NT2/D1 (cell line): ENCODE measurements around the gene KRTAP3-2.

ENCODE experiments used
- DNase-seq: peaks from one replicate; pipeline ENCODE4 v3.0.0-alpha.2; 2011; ENCODE audit warnings: low read depth, low spot score
- H3K27me3 ChIP-seq: 2 replicates; pipeline ENCODE4 v1.6.0; 2011; ENCODE audit warnings: mild to moderate bottlenecking; ENCODE audit not compliant: insufficient read length, insufficient read depth
- H3K36me3 ChIP-seq: 2 replicates; pipeline ENCODE4 v1.6.1; 2011; ENCODE audit warnings: mild to moderate bottlenecking, low read length, mixed read lengths; ENCODE audit not compliant: insufficient read depth, insufficient read length
- H3K4me1 ChIP-seq: 2 replicates; pipeline ENCODE4 v1.5.1; 2011; ENCODE audit not compliant: insufficient read depth, insufficient read length
- H3K4me3 ChIP-seq: 2 replicates; pipeline ENCODE4 v1.5.1; 2011; ENCODE audit warnings: low read depth; ENCODE audit not compliant: insufficient read length
- H3K9ac ChIP-seq: 2 replicates; pipeline ENCODE4 v1.6.0; 2011; ENCODE audit warnings: low read depth; ENCODE audit not compliant: insufficient read length
- H3K9me3 ChIP-seq: 2 replicates; pipeline ENCODE4 v1.5.1; 2011; ENCODE audit warnings: mild to moderate bottlenecking, low read length; ENCODE audit not compliant: insufficient read depth
- SUZ12 ChIP-seq: IDR thresholded peaks from 2 replicates; pipeline ENCODE4 v1.6.1; 2011; ENCODE audit not compliant: insufficient read length, insufficient read depth; ENCODE audit errors: extremely low read depth
- YY1 ChIP-seq: IDR thresholded peaks from 2 replicates; pipeline ENCODE4 v1.6.1; 2011; ENCODE audit not compliant: insufficient read length, insufficient read depth
- ZNF274 ChIP-seq: IDR thresholded peaks from 2 replicates; pipeline ENCODE4 v1.6.1; 2011; ENCODE audit warnings: mild to moderate bottlenecking, low read depth, low read length

The KRTAP3-2 gene

DNA sequence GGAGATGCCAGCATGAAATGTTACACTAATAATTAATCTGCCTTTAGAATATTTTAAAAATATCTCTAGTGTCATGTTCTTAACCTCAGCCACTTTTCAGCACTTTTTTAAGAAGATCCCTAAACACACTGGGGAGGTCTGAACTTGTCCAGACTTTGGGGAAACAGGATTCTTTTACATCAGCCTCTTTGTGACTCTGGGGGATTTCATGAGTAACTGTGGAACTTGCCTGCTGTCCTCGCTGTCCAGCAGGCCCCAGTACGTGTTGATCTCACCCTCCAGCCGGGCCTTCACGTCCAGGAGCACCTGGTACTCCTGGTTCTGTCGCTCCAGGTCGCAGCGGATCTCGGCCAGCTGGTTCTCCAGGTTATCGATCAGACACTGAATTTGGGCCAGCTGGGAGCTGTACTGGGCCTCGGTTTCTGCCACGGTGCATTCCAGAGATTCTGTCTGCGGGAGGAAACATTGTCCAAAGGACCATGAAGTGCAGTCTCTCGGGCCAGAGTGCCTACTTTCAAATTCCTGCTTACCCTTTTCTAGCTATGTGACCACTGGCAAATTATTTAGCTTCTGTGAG lies 21.0 kb downstream of the KRTAP3-2 start:
- H3K4me3 ChIP-seq, result no peak overlapping the region
- H3K9ac ChIP-seq, result no peak overlapping the region

DNA sequence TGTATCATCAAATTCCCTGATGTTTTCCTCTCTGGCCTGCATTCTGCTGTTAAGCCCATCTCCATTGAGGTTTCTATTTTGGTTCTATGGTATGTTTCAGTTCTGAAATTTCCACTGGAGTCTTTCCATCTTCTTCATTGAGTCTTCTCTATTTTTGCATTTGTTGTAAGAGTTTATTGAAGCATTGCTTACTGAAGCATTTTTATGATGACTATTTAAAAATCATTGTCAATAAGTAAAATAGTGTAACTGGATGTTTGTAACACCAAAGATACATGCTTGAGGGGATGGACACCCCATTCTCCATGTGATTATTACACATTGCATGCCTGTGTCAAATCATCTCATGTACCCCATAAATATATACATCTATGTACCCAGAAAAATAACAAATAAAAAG lies 24.2 kb downstream of the KRTAP3-2 start:
- TF ChIP-seq YY1 (no peak), SUZ12 (no peak), ZNF274 (no peak)
- Histone ChIP-seq H3K9ac (no peak overlapping the region), H3K4me3 (no peak overlapping the region), H3K9me3 (no peaks in the 10 kb centered on the region), H3K36me3 (no peaks in the 10 kb centered on the region), H3K27me3 (no peaks in the 10 kb centered on the region), H3K4me1 (peaks cover 1% of the 10 kb centered on the region)
- DNase-seq, result no peak

More for the DNA sequence above, 21.0 kb downstream of the KRTAP3-2 start:
- no peaks in the 10 kb centered on the region for H3K9me3 ChIP-seq
- no peak for DNase-seq
- peaks cover 3% of the 10 kb centered on the region for H3K4me1 ChIP-seq
- H3K27me3 ChIP-seq, result no peaks in the 10 kb centered on the region
- H3K36me3 ChIP-seq, result no peaks in the 10 kb centered on the region
- TF ChIP-seq YY1 (no peak), ZNF274 (no peak), SUZ12 (no peak)

DNA sequence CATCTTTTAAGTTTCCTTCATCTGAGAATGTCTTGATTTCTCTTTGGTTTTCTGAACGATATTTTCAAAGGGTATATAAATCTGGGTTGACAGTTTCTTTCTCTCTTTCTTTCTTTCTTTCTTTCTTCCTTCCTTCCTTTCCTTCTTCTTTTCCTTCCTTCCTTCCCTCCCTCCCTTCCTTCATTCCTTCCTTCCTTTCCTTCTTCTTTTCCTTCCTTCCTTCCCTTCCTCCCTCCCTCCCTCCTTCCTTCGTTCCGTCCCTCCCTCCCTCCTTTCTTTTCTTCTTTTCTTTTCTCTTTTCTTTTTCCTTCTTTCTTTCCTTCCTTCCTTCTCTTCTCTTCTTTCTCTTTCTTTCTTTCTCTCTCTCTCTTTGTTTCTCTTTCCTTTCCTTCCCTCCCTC lies 25.3 kb downstream of the KRTAP3-2 start:
- Histone ChIP-seq H3K4me1 (no peaks in the 10 kb centered on the region), H3K9me3 (0 out of 2 replicates have a peak, but pooled peaks cover 1% of the 10 kb centered on the region), H3K4me3 (no peak overlapping the region), H3K9ac (no peak overlapping the region), H3K36me3 (no peaks in the 10 kb centered on the region), H3K27me3 (no peaks in the 10 kb centered on the region)
- no peak for DNase-seq
- TF ChIP-seq SUZ12, result no peak
- no peak for TF ChIP-seq YY1
- TF ChIP-seq ZNF274, result no peak

DNA sequence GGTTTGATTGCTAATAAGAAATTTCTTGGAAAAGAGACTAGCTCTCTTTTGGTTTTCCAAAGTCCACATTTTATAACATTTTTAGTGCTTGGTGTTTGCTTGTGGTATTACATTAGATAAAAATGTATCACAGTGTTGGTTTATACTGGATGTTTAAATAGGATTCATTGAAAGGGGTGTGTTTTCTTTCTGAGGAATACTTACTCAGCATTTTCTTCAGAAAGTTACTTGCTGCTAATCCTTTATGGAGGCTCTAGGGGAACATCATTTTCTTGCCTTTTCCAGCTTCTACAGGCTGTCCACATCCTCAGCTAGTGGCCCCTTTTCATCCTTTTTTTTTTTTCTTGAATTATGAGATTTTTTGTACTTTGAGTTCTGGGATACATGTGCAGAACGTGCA lies 32.1 kb downstream of the KRTAP3-2 start:
- Histone ChIP-seq H3K27me3 (no peaks in the 10 kb centered on the region), H3K4me3 (no peak overlapping the region), H3K36me3 (no peaks in the 10 kb centered on the region), H3K4me1 (no peaks in the 10 kb centered on the region), H3K9ac (no peak overlapping the region), H3K9me3 (0 out of 2 replicates have a peak, but pooled peaks cover 6% of the 10 kb centered on the region)
- DNase-seq, result no peak
- no peak for TF ChIP-seq ZNF274
- no peak for TF ChIP-seq YY1
- no peak for TF ChIP-seq SUZ12

DNA sequence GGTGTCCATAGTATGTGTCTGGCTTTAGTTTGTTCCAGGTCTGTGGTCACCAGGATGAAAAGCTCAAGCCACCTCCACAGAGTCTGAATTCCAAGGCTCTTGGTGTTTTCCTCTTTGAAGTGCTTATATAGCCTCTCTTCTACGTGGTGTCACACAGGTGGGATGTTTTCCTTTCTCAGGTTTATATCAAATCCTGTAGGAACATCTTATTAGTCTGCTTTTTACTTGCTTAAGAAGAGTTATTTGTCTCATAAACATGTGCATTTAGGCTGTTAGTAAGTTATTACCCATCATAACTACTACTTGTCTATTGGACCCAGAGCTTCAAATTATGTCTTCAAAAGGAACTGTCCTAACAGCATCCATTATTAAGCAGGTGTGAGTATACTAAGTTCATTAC lies 32.9 kb downstream of the KRTAP3-2 start, which contains the start of gene KRT39:
Gene KRT39 (minus strand): TSS at position 101 of the 400 bp plus-strand sequence. CDS start 92 bp downstream, at position 9.
- H3K9me3 ChIP-seq, result 0 out of 2 replicates have a peak, but pooled peaks cover 6% of the 10 kb centered on the region
- no peaks in the 10 kb centered on the region for H3K27me3 ChIP-seq
- H3K4me1 ChIP-seq, result no peaks in the 10 kb centered on the region
- no peak for DNase-seq
- no peak within 1 kb of the TSS for H3K4me3 ChIP-seq
- H3K36me3 ChIP-seq, result no peaks in the 10 kb centered on the region
- no peak within 1 kb of the TSS for H3K9ac ChIP-seq
- TF ChIP-seq ZNF274 (no peak), SUZ12 (no peak), YY1 (no peak)

DNA sequence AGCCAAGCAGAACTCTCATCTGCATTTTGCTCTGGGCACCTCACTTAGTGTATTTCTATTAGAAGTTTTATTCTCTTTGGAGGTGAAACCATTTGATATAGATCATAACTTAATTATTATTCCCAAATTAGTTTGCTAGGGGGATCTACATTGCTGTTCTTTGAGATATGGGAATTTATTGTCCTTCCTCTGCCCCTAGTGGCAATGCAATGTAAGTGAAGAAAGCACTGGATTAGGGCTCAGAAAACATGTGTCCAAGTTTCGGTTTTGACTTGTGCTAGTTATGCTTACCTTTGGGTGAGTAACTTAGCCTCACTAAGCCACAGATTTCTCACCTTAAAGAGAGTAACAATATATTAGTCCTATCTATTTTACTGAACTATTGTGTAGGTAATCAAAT lies 35.9 kb downstream of the KRTAP3-2 start:
- Histone ChIP-seq H3K27me3 (no peaks in the 10 kb centered on the region), H3K4me1 (no peaks in the 10 kb centered on the region), H3K4me3 (no peak overlapping the region), H3K9me3 (no peaks in the 10 kb centered on the region), H3K9ac (no peak overlapping the region), H3K36me3 (no peaks in the 10 kb centered on the region)
- no peak for DNase-seq
- no peak for TF ChIP-seq SUZ12
- no peak for TF ChIP-seq ZNF274
- no peak for TF ChIP-seq YY1

DNA sequence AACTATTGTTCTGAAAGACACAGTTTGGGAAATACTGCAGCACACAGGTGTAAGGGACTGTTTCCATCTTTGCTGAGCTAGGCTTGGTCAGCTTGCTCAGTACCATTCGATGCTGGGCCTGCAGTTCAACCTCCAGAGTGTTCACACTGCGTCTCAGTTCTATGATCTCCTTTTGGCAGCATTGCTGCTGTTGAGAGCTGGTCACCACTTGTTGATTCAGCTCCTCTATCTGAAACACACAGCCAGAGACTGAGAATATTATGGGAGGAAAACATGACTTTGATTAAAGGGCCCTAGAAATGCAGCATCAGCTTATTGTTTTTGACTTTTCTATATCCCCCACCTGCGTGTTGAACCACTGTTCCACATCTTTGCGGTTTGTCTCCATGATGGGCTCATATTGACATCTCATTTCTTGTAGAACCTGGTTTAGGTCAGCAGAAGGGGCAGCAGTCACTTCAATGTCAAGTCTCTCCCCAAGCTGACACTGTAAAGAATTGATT lies 37.6 kb downstream of the KRTAP3-2 start:
- H3K9ac ChIP-seq, result no peak overlapping the region
- TF ChIP-seq SUZ12, result no peak
- no peak for TF ChIP-seq ZNF274
- TF ChIP-seq YY1, result no peak
- DNase-seq, result no peak
- no peaks in the 10 kb centered on the region for H3K9me3 ChIP-seq
- H3K4me1 ChIP-seq, result no peaks in the 10 kb centered on the region
- no peaks in the 10 kb centered on the region for H3K27me3 ChIP-seq
- H3K36me3 ChIP-seq, result no peaks in the 10 kb centered on the region
- no peak overlapping the region for H3K4me3 ChIP-seq
